GOT3 (cell line): ENCODE measurements around the gene PLCG2.
"Not testable (repeated sequence)": the region's sequence is repeated elsewhere in the genome, so short reads cannot be mapped to it uniquely, and the experiment has no call there.

Experiments used
- DNase-seq: peaks from one replicate; lab custom pipeline; 2025; ENCODE audit warnings: mixed read lengths; lab: John Stamatoyannopoulos, UW

The PLCG2 gene

DNA sequence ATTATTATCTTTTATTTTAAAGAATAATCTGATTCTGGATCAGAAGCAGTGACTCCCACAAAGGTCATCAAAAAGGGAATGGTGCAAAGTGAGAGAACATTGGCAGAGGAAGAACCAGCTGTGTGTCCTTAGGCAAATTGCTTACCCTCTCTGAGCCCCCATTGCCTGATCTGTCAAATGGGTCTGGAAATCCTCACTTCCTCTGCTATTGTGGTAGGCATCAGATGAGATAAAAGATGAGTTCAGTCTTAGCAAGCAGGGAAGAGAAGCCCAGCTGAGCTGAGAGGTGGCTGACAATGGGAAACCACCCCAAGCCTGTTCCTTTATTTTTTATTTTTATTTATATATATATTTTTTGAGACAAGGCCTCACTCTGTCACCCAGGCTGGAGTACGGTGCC is 24.2 kb upstream of the PLCG2 start:
- no peak for DNase-seq

GRCh38 chr16:81755915-81756614 is 23.0 kb upstream of the PLCG2 start:
- no peak for DNase-seq

DNA sequence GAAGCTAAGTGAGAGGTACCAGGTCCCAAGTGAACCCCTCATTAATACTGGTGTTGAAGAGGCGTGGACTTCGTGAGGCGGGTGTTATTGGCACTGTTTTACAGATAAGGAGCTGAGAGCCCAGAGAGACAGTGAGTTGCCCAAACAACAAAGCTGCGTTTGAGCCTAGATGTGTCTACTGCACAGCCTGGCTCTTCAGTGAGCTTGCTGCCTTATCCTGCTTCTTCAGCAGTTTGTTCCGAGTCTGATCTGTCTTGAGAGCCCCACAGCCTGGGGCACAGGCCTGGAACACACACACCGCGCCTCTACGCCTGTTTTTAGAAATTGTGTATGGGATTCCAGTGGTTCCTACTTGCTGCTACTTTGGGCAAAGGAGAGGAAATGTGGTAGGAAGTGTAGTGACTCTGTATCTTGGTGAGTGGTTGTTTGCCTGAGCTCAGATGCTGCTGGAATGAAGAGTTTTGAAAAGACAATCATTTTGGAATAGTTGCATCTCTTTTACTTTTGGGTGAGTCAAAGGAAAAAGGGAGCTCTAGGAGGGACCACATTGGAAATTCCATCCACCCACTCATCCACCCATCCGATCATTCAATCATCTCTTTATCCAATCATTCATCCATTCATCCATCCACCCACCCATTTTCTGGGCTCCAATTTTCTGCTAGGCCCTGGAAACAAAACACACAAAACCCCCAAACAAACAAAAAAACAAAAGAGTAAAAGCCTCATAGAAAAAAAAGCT is 22.3 kb upstream of the PLCG2 start:
- no peak for DNase-seq

DNA sequence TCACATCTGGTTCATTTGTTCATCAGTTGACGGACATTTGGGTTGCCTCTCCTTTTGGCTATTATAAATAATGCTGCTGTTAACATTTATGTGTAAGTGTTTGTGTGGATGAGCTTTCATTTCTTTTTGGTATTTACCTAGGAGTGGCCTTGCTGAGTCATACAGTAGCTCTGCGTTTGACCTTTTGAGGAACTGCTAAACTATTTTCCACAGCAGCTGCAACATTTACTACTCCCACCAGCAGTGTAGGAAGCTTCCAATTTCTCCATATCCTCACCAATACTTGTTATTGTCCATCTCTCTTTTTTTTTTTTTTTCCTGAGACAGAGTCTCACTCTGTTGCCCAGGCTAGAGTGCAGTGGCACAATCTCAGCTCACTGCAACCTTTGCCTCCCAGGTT is 20.7 kb upstream of the PLCG2 start:
- no peak for DNase-seq

- not testable (repeated sequence) for DNase-seq
These were observed 16.8 kb upstream of the PLCG2 start for GRCh38 chr16:81762322-81762721.

- DNase-seq = no peak
These were observed 13.8 kb upstream of the PLCG2 start for GRCh38 chr16:81765111-81765919.

- no peak for DNase-seq
These were observed 13.1 kb upstream of the PLCG2 start for GRCh38 chr16:81765969-81766368.

GRCh38 chr16:81767987-81768592 is 11.0 kb upstream of the PLCG2 start:
- DNase-seq = no peak

DNA sequence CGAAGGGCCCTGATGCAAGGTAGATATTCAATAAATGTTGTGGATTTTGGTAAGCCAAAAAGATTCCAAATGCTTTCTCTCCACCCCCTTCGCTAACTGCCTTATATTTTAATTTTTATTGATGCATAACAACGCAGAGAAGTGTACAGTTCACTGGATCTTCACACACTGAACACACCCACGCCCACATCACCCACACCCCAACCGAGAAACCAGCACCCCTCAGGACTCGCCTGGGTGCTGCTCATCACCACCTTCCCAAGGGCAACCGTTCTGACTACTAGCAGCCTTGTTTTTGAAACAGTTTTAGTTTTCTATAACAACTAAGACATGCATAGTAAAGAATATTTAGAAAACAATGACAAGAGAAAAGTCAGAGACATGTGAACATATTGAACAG is 9.1 kb upstream of the PLCG2 start:
- no peak for DNase-seq

DNA sequence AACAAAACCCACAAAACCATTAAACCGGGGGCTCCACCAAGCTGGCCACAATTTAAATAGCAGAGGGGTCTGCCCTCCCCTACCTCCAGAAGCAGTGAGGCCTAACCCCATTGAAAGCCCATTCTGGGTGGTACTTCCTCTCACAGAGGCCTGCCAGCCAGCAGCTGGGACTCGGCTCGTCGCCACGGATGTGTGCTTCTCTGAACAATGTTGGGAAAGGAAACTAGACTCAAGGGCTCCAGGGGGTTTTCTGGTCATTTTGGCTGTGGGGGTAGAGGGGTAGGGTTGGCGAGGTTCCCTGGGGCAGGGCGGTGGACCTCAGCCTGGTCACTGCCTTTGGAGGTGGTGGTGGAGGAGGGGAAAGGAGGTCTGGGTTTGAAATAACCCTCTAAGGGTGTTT is 4.7 kb upstream of the PLCG2 start:
- no peak for DNase-seq

DNA sequence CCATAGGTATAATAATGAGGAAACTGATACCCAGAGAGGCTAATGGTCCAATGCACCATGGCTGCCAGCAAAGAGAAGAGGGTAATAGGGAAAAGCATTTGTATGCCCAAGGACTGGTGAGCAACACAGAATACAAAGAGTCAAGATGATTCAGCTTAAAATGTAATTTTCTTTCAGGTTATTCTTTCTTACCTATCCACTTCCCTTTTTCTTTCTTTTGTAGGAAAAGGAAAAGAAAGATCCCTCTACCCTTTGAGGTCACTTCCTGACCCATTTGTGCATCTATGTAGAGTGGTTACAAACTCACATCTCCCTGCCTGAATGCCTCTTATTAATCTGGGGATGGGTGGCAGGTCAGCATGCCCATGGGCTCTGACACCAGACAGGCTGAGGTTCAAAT is 3.5 kb upstream of the PLCG2 start:
- DNase-seq = no peak

- DNase-seq = no peak
These were observed 860 bp upstream of the PLCG2 start for GRCh38 chr16:81778231-81778630.

- no peak for DNase-seq
These were observed 637 bp downstream of the PLCG2 start for GRCh38 chr16:81779536-81780320.

DNA sequence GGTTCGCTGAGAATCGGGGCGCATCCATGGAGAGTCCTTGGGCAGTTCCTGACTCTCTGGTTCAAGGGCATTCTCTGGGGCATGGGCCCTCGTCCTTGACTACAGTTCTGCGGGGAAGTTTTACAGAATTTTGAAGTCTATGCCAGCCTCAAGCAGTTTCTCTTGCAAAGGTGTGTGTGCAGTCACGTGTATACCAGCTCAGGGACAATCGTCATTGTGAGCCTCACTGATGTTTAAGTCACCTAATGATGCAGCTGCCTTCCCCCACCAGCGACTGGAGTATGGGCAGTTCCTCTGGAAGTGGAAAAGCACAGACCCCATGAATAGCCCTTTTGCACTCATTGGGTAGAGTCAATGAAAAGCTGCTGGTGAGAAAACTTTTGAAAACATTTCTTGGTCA is 1.3 kb downstream of the PLCG2 start:
- DNase-seq = no peak

DNA sequence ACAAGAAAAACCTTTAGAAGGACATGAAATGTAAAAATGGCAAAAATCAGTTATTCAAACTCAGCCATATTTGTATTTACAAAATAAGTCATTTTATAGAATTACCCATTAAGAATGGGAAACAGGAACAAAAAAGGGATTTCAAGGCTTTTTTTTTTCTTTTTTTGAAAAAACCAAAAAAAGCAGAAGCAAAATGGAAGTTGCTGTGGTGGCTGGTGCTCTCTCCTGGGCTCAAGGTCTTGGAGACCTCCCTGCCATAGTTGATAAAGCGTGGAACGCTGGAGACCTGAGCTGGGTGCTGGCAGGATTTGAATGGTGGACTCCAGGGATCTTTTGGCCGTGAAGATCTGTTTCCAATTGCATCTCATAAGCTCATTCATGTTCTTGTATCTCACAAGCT is 3.1 kb downstream of the PLCG2 start:
- DNase-seq = no peak

- no peak for DNase-seq
These were observed 5.1 kb downstream of the PLCG2 start for GRCh38 chr16:81784072-81784795.

- DNase-seq = no peak
These were observed 6.2 kb downstream of the PLCG2 start for GRCh38 chr16:81785138-81785924.

- DNase-seq = no peak
These were observed 7.2 kb downstream of the PLCG2 start for GRCh38 chr16:81786321-81786720.

- DNase-seq = no peak
These were observed 7.8 kb downstream of the PLCG2 start for GRCh38 chr16:81786868-81787267.

DNA sequence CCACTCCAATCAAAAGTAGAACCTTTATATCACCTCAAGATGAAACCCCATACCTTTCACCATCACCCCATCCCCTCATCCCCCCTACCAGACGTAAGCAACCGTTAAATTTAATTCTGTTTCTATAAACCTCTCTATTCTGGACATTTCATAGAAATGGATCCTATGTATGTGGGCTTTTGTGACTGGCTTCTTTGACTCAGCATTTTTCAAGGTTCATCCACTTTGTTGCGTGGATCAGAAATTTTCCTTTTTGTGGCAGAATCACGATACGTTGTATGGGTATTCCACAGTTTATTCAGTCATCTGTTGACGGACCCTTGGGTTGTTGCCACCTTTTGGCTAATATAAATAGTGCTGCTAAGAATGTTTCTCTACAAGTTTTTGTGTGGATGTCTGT is 8.6 kb downstream of the PLCG2 start:
- no peak for DNase-seq
